Measurements from ENCODE around the gene ARHGAP19.

Gene ARHGAP19

DNA sequence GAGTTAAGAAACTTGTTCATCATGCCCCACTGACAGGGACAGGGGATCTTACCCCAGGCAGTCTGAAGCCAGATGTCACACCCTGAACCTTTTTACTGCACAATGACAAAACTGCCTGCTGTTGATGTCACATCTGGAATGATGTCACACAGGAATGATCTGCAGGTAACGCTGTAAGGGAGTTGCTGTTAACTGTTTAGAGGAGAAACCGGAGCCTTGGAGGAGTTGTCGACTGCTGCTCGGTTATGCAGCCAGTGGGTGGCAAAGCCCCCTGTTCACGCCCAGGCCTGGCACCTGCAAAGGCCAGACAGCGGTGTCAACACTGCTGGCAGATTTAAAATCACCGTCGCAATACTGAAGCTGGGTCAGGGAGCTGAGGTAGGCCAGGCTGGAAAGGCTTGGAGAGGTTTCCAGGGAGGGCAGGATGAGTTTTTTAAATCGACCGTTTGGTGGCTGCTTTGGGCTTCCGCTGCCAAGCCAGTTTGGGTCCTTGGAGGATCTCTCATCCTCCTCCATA lies 96.7 kb downstream of the ARHGAP19 start:
- DNase-seq (ENCODE audit: low read depth in 2 of 2): no peak

DNA sequence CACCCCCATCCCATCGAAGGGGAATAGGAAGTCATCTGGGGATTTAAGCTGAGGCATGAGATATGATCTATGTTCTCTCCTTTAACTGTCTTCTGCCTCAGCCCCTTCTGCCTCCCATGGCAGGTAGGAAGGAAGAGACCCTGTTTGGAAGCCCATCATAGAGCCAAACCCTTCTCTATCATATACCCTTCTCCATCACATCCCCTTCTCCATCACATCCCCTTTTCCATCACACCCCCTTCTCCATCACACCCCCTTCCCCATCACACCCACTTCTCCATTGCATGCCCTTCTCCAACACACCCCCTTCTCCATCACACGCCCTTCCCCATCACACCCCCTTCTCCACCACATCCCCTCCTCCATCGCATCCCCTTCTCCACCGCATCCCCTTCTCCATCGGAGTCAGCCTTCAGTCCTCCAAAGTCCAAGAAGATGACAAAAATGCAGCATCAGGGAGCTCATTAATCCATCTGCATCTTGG lies 99.4 kb downstream of the ARHGAP19 start:
- no peak for DNase-seq (ENCODE audit: low read depth in 2 of 2)

DNA sequence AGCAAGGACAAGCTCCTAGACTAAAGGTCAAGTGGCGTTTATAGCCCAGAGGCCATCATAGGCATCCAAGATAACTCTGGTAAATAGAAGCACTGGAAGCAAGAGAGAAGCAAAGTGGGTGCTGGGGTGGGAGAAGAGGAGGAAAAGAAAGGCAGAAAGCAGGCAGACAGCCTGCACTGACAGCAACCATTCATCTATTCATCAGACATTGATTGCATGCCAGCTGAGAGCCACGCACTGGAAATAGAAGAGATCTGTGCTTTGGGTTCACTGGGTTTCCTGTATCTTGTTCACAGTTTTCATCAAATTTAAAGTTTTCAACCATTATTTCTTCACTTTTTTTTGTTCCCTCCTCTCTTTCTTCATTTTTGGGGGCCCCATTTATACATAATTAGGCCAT lies 102.0 kb downstream of the ARHGAP19 start:
- no peak for DNase-seq (ENCODE audit: low read depth in 2 of 2)

DNA sequence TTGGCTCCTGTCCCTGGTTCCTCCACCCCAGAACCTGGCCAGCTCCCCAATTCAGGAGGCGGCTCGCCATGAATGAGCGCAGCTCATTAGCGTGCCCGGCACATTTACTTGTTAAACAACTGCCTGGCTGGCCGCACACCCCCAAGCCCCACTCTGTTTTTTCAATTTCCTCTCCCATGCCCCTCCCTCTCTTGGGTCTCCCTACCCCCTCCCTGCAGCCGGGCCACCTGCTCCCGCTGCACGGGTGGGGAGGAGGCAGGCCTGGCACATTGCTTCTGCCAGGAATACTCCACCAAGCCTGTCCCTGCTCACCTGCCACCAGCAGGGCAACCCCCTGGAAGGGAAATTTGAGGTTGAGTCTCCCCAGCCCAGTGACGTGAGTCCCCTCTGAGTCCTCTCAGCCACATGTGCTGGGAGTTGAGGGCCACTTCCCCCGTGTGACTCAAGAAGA lies 104.2 kb downstream of the ARHGAP19 start:
- DNase-seq (ENCODE audit: low read depth in 2 of 2): no peak

DNA sequence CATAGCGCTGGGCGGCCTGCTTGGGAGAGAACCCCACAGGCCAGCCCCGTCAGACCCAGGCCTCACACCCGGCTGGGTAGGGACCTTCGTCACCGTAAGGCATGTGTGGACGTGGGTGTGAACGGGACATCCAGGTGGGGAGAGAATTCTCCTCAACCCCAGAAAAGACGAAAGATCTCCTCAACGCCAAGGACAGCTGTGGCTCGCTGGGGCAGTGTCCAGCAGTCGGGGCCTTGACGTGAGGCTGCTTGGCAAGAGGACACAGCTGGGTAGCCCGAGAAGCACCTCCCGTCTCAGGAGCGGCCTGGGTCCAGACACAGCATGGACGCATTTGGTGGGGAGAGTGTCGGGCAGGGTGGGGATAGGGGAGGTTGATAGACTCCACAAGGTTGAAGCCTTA lies 105.5 kb downstream of the ARHGAP19 start:
- no peak for DNase-seq (ENCODE audit: low read depth in 2 of 2)

DNA sequence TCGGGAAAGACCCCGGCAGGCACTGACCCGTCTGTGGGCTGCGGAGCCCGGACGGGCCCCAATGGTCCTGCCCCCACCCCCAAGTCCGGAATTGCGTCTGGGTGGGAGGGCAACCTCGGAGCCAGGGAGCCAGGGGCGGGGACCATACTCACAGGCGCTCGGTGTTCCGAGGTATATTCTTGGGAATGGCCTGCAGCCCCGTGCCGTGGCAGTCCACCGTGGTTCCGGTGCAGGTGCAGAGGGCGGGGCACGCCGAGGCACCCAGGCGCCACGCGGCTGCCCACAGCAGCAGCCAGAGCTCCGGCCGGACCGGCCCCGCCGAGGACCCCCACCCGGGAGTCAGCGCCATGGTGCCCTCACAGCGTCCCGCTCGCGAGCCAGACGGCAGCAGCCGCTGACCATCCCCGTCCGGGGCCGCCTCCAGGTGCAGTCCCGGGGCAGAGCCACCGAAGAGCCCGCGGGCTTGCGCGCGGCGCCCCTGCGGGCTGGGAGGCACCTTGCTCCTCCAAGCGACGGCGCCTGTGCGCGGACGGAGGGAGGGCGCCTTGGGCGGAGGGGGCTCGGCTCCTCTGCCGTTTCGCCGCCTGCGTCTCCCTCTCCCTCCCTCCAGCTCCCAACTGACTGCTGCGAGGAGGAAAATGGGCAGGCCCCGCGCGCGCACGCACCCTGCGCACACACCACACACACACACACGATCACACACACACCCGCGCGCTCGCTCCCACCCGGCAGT lies 106.9 kb downstream of the ARHGAP19 start, which contains the start of gene SLIT1:
SLIT1 (minus strand) TSS at position 634 of the 733 bp plus-strand sequence; CDS start at position 349, 285 bp downstream.
- no peak for DNase-seq (ENCODE audit: low read depth in 2 of 2)

DNA sequence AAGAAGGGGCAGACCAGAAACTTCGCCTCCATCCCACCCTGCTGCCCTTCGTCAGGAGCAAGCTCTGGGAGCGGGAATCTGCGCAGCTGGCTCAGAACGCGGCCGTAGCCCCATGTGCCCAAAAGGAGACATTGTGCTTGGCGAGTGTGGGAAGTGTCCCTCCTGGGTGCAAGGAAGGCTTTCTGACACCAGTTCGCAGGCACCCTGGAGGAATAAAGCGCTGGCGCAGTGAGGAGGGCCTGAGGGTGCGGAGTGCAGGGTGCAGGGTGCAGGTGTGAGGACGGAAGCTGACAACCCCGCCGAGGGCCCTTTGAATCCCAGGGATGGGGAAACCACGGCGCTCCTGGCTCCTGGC lies 107.5 kb downstream of the ARHGAP19 start:
- no peak for DNase-seq (ENCODE audit: low read depth in 2 of 2)

DNA sequence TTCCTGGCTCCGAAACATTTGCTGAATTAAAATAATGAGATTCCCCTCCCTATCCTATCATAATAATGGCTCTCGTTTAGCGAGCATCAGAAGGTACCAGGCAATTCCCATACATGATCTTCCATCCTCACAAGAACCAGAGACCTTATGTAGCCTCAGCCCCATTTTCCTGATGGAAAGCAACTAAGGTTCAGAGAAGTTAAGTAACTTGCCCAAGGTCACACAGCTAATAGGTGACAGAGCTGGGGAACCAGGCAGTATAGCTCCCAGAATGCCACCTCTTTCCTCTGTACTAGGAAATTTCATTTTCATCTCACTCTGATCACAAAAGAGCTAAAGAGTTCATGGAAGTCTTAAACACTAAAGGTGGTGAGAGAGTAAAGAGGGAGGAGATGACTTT lies 109.1 kb downstream of the ARHGAP19 start:
- no peak for DNase-seq (ENCODE audit: low read depth in 2 of 2)

DNA sequence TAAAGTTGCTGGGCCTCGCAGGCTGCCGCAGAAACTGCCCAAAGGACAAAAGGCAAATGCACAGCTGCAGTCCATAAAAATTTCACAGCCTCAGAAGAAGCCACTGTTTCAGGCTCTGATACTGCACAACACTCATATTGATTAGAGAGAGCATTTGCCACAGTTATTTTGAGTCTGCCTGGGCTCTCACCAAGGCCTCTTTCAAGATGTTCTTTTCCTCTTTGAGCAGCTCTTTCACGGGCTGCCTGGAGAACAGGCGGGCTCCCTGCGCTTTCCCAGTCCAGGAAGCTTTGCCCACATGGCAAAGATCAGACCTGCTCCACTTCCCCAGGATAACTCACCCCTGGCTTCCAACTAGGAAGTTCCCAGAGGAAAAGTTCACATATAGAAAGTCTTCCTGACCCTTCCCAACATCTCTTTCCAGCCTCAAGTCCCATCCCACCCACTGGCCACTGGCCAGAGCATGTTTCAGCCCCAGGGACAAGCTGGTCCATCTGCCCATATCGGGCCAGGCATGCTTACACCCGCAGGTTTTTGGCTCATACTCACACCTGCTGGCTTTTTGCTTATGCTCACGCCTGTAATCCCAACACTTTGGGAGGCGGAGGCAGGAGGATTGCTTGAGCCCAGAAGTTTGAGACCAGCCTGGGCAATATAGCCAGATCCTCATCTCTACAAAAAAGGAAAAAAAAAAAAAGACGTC lies 110.0 kb downstream of the ARHGAP19 start:
- DNase-seq (ENCODE audit: low read depth in 2 of 2): no peak

DNA sequence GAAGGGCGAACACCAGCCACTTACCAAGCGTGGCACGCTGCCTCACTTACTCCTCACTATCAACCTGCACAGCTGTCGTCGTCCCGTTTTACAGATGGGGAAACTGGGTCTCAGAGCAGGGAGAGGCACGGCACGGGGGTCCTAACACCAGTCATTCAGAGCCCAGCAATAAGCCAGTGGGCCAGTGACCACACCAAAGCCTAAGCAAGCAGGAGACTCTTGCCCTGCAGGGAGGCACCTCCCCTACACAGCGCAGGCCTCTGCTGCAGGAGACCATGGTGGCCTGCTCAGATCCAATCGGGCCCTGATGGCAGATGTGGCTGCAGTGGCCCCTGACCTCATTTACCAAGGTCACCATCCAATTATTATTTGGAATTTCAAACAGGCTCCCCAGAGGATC lies 111.5 kb downstream of the ARHGAP19 start:
- no peak for DNase-seq (ENCODE audit: low read depth in 2 of 2)

DNA sequence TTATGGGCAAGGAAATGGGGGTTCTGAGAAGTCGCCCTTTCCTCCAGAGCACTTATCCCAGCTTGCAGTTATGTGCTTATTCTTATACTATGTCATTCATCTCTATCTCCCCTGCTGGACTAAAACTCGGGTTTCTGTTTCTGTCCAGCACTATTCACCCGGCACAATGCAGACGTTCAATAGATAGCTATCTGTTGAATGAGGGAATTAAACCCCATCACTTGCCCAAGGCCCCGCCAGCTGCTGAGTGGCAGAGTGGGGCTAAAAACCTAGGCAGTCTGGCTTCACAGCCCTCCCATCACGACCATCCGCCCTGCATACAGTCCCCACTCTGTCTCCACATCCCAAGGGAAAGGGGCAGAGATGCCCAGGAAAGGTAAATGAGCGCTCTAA lies 112.1 kb downstream of the ARHGAP19 start:
- no peak for DNase-seq (ENCODE audit: low read depth in 2 of 2)

DNA sequence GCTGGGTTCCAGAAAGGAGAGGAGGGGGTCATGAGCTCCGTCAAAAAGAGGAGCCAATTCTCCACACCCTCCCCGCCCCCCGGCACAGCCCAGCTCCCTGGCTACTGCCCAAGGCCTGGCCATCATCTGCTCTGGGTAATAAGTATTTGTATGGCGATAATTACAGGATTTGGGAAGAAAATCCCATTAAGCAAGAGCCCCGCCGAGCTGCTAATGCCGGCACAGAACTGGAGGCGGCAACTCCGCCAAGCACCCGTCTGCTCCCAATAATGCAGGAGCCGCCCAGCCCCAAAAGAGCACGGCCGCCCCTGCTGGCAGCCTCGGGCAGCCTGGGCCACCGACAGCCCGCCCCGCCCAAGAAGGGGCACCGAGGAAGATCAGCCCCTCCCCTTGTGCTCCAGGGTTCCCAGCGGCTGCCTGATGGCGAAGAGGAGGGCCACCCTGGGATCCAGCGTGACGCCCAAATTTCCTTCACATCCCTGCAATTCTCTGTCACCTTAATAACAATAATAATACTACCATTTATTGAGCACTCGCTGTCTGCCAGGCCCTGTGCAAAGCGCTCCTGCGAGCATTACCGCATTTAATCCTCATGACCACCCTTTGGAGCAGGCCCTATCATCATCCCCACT lies 112.6 kb downstream of the ARHGAP19 start:
- DNase-seq (ENCODE audit: low read depth in 2 of 2): no peak

DNA sequence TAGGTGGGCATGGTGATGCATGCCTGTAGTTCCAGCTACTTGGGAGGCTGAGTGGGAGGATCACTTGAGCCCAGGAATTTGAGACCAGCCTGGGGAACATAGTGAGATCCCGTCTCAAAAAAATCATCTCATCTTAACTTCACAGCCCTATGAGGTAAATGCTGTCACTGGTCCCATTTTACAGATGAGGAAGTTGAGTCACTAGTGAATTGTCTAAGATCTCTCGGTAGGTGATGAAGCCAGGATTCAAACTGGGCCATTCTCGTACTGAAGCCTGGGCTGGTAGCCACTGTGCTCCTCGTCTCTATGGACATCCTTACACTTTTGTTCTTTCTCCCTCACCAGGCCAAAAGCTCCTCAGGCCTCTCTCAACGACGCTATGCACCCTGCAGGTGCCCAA lies 113.1 kb downstream of the ARHGAP19 start:
- no peak for DNase-seq (ENCODE audit: low read depth in 2 of 2)

DNA sequence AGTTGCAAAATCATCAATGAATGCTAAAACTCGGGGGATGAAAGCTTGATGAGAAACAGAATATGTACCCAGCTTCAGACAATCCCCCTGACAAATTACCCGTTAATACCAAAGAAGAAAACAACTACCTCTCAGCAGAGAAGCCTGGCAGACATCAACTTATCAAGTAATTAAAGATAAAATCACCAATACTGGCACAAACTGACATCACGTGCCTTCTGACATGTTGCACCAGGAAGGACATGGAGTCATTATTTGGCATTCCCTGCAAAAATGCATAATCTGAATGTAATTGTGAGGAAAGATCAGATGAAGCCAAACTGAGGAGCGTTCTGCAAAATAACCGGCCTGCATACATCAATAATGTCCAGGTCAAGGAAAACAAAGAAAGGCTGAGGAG lies 114.4 kb downstream of the ARHGAP19 start:
- DNase-seq (ENCODE audit: low read depth in 2 of 2): no peak

DNA sequence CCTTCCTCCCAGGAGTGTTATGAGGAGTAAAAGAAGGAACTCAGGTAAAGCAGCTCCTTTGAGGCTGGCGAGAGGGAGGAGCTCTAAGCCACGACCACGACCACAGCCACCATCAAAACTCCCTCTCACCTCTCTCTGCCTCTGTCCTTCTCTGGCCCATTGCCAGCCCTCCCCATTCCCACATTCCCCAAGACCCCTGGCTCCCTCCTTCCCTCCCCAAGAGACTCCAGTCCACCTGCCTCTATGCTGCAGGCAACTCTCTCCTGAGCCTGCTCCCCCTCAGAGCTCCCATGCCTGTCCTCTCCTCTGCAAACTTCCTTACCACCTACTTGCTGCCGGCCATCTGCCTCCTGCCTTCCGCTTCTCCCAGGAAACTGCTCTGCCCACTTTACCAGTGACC lies 116.2 kb downstream of the ARHGAP19 start:
- no peak for DNase-seq (ENCODE audit: low read depth in 2 of 2)

DNA sequence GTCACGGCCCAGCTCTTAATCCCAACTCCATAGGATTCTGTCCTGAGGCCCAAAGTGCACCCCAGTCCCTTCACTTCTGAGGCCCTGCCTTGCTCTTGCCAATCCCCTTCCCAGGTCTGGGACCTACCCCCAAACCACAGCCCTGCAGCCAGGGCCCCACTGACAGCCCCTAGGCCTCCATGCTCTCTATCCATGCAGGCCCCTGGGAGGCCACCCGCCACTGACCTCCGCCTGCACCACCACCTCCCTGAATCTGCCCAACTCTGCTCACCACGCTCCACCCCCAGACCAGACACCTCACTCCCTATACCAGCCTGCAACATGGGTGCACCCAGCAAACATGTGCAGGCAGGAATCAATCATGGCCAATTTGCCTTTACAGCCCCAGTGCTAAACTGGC lies 116.9 kb downstream of the ARHGAP19 start:
- DNase-seq (ENCODE audit: low read depth in 2 of 2): no peak

DNA sequence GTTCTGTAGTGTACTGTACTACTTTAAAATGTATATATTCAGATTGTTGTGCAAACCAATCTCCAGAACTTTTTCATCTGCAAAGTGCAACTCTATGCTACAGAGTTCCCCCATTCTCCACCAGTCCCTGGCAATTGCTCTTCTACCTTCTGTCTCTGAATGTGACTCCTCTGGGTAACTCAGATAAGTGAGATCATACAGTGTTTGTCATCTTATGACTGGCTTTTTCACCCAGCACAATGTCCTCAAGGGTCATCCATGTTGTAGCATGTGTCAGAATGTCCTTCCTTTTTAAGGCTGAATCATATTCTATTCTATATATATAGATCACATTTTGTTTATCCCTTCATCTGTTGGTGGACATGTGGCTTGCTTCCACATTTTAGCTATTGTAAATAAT lies 117.5 kb downstream of the ARHGAP19 start:
- no peak for DNase-seq (ENCODE audit: low read depth in 2 of 2)

DNA sequence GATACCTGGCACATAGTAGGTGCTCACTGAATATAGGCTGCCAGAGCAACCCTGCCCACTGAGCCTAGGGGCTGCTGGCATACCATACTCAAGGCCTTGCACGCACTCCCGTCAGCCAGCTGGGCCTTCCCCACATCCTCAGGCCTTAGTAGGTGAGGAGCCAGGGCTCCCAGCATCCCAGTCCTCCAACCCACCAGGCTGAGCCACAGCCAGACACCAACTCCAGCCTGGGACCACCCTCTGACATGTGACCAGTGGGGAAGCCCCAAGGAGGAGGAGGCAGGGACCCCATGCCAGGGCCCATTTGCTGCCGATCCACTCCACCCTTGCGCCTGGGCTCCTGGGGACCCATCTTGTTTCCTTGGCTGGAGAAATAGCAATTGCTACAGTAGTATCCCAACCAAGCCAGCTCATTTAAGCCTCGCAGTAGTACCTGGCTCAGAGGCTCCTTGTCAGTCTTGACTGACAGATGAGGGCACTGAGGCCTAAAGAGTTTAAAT lies 118.1 kb downstream of the ARHGAP19 start:
- DNase-seq (ENCODE audit: low read depth in 2 of 2): no peak

DNA sequence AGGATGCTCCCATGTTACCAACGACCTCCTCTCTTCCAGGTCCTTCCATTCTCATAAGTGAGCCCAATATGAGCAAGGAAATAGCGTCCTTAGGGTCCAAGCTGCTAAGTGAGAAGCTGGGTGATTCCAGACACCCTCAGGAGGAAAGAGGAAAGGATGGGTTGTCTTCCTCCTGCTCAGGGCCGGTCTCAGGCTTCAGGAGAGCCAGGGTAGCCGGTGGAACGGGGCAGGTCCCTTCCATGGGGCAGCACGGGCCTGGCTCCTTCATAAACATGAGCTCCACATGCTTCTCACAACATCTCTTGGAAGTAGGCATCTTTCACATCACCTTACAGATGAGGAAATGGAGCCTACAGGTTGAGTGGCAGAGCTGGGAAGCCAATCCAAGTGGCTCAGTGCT lies 119.4 kb downstream of the ARHGAP19 start:
- no peak for DNase-seq (ENCODE audit: low read depth in 2 of 2)
